Epithelial cell of esophagus (primary cell): Measurements from ENCODE around the gene CDH2.

Experiments
- DNase-seq: peaks from one replicate; pipeline ENCODE4 v3.0.0; 2010; ENCODE audit warnings: low read depth
- H3K4me3 ChIP-seq: 2 replicates; pipeline ENCODE4 v1.5.1; 2011; ENCODE audit warnings: mild to moderate bottlenecking, low read length, control low read depth
- TF ChIP-seq, protein P1 (sequence below): IDR thresholded peaks from 2 replicates; pipeline ENCODE4 v1.5.1; 2011; ENCODE audit warnings: low read depth, mild to moderate bottlenecking, low read length, control low read depth, inconsistent platforms; ENCODE audit not compliant: insufficient read depth; ENCODE audit errors: missing control alignments

CDH2 gene

DNA sequence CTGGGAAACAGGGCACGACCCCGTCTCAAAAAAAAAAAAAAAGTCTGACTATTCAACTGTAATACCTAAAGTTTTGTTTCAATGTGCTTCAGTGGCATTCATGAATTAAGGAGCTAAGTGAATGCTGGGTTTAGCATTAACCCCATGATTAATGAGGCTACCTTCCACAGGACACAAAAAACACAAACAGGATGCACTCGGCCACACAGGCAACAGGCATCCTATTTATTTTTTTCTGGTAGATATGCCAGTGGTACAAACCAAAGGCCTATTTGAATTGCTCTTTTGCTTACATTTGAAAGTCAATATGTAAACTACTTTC lies 48.3 kb downstream of the CDH2 start:
- TF ChIP-seq, protein P1, sequence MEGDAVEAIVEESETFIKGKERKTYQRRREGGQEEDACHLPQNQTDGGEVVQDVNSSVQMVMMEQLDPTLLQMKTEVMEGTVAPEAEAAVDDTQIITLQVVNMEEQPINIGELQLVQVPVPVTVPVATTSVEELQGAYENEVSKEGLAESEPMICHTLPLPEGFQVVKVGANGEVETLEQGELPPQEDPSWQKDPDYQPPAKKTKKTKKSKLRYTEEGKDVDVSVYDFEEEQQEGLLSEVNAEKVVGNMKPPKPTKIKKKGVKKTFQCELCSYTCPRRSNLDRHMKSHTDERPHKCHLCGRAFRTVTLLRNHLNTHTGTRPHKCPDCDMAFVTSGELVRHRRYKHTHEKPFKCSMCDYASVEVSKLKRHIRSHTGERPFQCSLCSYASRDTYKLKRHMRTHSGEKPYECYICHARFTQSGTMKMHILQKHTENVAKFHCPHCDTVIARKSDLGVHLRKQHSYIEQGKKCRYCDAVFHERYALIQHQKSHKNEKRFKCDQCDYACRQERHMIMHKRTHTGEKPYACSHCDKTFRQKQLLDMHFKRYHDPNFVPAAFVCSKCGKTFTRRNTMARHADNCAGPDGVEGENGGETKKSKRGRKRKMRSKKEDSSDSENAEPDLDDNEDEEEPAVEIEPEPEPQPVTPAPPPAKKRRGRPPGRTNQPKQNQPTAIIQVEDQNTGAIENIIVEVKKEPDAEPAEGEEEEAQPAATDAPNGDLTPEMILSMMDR, result no peak
- H3K4me3 ChIP-seq, result no peak overlapping the region

DNA sequence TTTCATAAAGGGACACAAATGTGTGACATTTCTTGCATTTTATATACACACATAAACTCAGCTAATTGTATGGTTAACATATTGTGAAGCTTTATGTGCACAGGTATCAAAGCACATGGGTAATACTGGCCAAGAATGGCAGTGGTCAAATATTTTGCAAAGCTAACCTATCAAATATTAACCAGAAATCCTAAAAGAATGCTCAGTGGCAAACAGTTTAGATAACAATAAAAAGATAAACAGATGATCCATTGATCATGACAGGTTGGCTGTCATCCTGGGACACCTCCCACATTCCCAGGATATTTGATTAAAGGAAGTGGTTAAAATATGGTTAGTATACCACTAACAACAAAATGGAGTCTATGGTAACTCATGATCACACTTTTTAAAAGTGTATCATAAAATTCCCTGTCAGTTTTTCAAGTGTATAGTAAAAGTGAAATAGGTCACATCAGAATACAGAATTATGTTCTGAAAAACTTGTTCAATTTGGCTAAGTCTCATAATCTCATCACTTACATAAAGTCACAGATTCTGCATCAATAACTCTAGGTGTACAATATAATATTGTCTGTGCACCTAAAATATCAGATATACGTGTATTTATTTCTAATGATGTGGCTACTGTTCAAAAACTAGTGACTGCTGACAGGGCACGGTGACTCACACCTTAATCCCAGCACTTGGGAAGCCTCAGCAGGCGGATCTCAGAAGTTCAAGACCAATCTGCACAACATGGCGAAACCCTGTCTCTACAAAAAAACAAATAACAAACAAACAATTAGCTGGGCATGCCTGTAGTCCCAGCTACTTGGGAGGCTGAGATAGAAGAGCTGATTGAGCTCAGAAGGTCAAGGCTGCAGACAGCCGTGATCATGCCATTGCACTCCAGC lies 48.9 kb downstream of the CDH2 start:
- H3K4me3 ChIP-seq, result no peak overlapping the region
- TF ChIP-seq, protein P1, result no peak
- peak; percentile 59 for DNase-seq

More for the DNA sequence above, 48.3 kb downstream of the CDH2 start:
- DNase-seq, result no peak

DNA sequence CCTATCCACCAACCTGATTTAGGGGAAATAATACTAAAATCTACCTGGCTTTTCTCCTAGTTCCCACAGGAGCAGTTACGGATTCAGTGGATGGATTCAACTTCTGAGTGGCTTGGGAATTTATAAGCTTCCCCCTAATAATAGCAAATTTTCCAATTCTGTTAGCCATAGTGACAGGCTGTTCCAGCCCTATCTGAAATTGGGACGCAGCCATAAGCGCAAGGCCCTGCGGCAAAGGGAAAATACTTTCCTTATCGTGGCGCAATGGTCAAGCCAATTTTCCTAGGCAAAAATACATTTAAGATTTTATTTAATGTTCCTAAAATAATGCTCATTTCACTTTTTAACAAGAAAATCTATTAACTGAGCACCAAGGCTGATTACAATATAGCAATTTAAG lies 49.7 kb downstream of the CDH2 start:
- no peak overlapping the region for H3K4me3 ChIP-seq
- no peak for DNase-seq
- TF ChIP-seq, protein P1, result no peak

DNA sequence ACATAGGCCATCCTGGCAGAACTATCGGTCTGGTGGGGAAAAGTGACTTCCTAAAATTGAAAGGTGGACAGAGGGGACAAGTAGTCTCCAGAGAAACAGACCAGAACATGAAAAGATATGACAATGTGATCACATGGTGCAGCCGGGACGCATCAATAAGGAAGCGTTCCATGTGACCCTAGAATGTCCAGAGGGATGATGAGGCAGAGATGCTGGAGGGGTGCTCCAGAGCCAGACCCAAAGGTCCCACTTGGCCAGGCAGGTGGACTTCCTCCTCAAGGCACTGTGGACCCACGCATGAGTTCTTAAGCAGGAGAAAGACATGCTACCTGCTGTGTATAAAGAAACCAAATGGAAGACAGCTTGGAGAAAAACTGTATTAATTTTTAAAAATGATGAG lies 50.2 kb downstream of the CDH2 start:
- TF ChIP-seq, protein P1, result no peak
- no peak for DNase-seq
- no peak overlapping the region for H3K4me3 ChIP-seq

DNA sequence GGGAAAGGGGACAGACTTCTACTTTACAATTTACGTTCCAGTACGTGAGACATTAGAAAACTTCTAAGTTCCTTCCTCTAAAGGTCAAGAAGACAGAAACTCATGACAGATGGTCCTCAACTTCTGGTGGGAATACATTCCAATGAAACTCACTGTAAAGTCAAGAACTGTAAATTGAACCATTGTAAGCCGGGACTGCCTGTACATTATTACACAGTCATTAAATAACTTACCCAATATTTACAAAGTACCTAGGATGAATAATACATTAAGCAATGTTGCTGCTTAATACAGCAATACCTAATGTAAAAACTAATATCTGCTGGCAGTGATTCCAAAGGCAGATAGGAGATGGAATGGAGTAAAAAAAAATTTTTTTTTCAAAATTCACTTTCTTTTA lies 51.9 kb downstream of the CDH2 start:
- H3K4me3 ChIP-seq, result no peak overlapping the region
- TF ChIP-seq, protein P1, result no peak
- DNase-seq, result peak; percentile 59

DNA sequence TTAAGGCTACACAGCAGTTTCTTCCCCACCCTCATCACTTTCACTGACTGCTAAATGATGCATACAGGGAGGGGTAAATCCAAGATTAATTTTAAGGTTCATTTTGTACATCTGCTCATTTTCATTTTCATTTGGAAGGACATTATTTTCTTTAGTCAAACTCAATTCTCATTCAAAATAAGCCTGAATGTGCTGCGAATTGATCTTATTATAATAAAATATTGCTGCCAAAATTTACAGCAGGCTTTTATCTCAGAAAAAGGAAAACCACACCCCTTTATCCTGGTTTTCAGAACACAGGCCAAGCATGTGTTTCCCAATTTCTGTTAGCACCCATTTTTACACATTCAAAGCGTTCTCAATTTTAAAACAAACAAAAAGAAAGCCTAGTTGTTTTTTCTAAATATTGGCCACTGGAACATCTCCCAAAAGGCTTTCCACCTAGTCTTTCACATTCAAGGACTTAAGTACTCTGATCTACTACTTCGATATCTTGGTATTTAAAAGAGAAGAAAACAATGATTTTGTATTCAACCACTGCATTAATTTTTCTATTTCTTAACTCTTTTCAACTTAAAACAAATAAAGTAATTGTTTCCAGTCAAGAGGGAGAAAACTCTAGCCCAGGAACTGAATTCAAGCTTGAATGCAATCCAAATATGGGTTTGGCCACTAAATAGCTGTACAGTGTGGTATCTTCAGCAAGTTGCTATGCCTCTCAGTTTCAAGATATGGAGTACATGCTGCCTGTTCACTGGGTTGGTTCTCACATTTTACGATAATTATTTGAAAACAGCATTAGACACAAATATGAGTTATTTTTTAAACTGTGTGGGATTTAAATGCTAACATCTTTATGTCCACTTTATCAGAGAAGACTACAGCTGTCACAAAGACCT lies 52.5 kb downstream of the CDH2 start:
- no peak for DNase-seq
- H3K4me3 ChIP-seq, result no peak overlapping the region
- TF ChIP-seq, protein P1, result no peak
